H1 (cell line): ENCODE data around the gene SLC39A11. TPM values are rescaled to one million over a fixed set of nuclear protein-coding genes. Genes with fewer than 3 reads are reported as not detected.

ENCODE experiments used
- CTCF ChIA-PET: fragments of 300-600 bp; sonication (Branson Sonifier 250); formaldehyde crosslinking; loops from one replicate; lab custom pipeline; 2021; ENCODE audit not compliant: partially characterized antibody; lab: Charles Lee
- POLR2A ChIA-PET: fragments of 300-600 bp; sonication (Branson Sonifier 250); formaldehyde crosslinking; loops from one replicate; lab custom pipeline; 2021; ENCODE audit warnings: inconsistent platforms; ENCODE audit not compliant: partially characterized antibody; lab: Charles Lee
- DNase-seq, 2 experiments: peaks; one replicate each; pipeline versions ENCODE4 v3.0.0 to v3.0.0-alpha.2; 2010 to 2022; ENCODE audit warnings: low spot score in 2 of 2, low read depth in 1 of 2, mixed read lengths in 1 of 2
- FAIRE-seq: peaks from 2 replicates; lab custom pipeline; 2011; peaks lifted over from hg19 to GRCh38; lab: Jason Lieb, UNC
- H2AFZ ChIP-seq: 2 replicates; pipeline ENCODE4 v1.8.1; 2012; ENCODE audit warnings: low read length, inconsistent platforms
- H2AK5ac ChIP-seq: 2 replicates; pipeline ENCODE4 v1.6.1; 2013; ENCODE audit warnings: low read depth, low read length
- H2BK120ac ChIP-seq: replicated peaks from 2 replicates; pipeline ENCODE3; 2013; ENCODE audit warnings: low read depth, low read length, inconsistent platforms
- H2BK12ac ChIP-seq: 2 replicates; pipeline ENCODE4 v1.6.1; 2013; ENCODE audit warnings: low read depth, low read length
- H2BK15ac ChIP-seq: 2 replicates; pipeline ENCODE4 v1.6.1; 2013; ENCODE audit warnings: low read length
- H2BK20ac ChIP-seq: 2 replicates; pipeline ENCODE4 v1.6.1; 2013; ENCODE audit warnings: low read length
- H2BK5ac ChIP-seq: 2 replicates; pipeline ENCODE4 v1.6.1; 2013; ENCODE audit warnings: low read depth, low read length
- H3K14ac ChIP-seq: 2 replicates; pipeline ENCODE4 v1.6.1; 2013; ENCODE audit warnings: inconsistent platforms; ENCODE audit not compliant: insufficient read length
- H3K18ac ChIP-seq: 2 replicates; pipeline ENCODE4 v1.6.1; 2013; ENCODE audit warnings: low read length; ENCODE audit errors: extremely low read depth
- H3K23ac ChIP-seq: 2 replicates; pipeline ENCODE4 v1.6.1; 2013; ENCODE audit warnings: inconsistent platforms; ENCODE audit not compliant: insufficient read length
- H3K23me2 ChIP-seq: 2 replicates; pipeline ENCODE4 v1.6.1; 2013; ENCODE audit warnings: low read depth, low read length
- H3K27ac ChIP-seq: 2 replicates; pipeline ENCODE4 v1.6.1; 2011; ENCODE audit warnings: low read depth, low read length, inconsistent platforms
- H3K27me3 ChIP-seq, 4 experiments: replicated peaks in 1 of 4; 1 replicate in 1 of 4; 2 replicates in 3 of 4; pipeline versions ENCODE4 v1.6.1 to v1.8.1; 2011 to 2013; ENCODE audit warnings: low read length in 3 of 4, mild to moderate bottlenecking in 3 of 4, inconsistent platforms in 2 of 4, mixed read lengths in 2 of 4, moderate library complexity in 1 of 4; ENCODE audit not compliant: control insufficient read depth in 3 of 4, insufficient read depth in 3 of 4; ENCODE audit errors: extremely low read depth in 1 of 4
- H3K36me3 ChIP-seq, 4 experiments: 2 replicates each; pipeline versions ENCODE4 v1.6.1 to v1.8.1; 2011 to 2013; ENCODE audit warnings: mild to moderate bottlenecking in 4 of 4, low read length in 3 of 4, moderate library complexity in 2 of 4, control low read depth in 1 of 4, inconsistent platforms in 1 of 4; ENCODE audit not compliant: insufficient read depth in 4 of 4, control insufficient read depth in 2 of 4
- H3K4ac ChIP-seq: replicated peaks from 2 replicates; pipeline ENCODE3; 2013; ENCODE audit warnings: low read length, low read depth, mixed read lengths, inconsistent platforms; ENCODE audit not compliant: insufficient read length
- H3K4me1 ChIP-seq, 4 experiments: replicated peaks in 1 of 4; 1 replicate in 1 of 4; 2 replicates in 3 of 4; pipeline versions ENCODE4 v1.6.1 to v1.8.1; 2011 to 2013; ENCODE audit warnings: low read length in 3 of 4, inconsistent platforms in 2 of 4, mixed read lengths in 1 of 4; ENCODE audit not compliant: insufficient read depth in 4 of 4, control insufficient read depth in 3 of 4
- H3K4me2 ChIP-seq, 2 experiments: 2 replicates each; pipeline versions ENCODE4 v1.6.1 to v1.8.1; 2011 to 2013; ENCODE audit warnings: low read depth in 2 of 2, low read length in 2 of 2, control low read depth in 1 of 2, inconsistent platforms in 1 of 2, mild to moderate bottlenecking in 1 of 2; ENCODE audit not compliant: insufficient read depth in 1 of 2
- H3K4me3 ChIP-seq, 4 experiments: fragments of 200-600, 300-600 bp in 1 of 4; sonication (generic), shearing (Covaris generic), sonication (Bioruptor Twin) in 1 of 4; 2 replicates each; pipeline versions ENCODE4 v1.5.1 to v1.8.1; 2011 to 2016; ENCODE audit warnings: low read length in 4 of 4, low read depth in 3 of 4, control low read depth in 2 of 4, inconsistent platforms in 2 of 4, mild to moderate bottlenecking in 2 of 4, mixed read lengths in 1 of 4, moderate library complexity in 1 of 4; ENCODE audit not compliant: insufficient read depth in 2 of 4; ENCODE audit errors: extremely low read depth in 1 of 4
- H3K56ac ChIP-seq: replicated peaks from 2 replicates; pipeline ENCODE3; 2013; ENCODE audit warnings: low read depth, mild to moderate bottlenecking, mixed read lengths, low read length, inconsistent platforms; ENCODE audit not compliant: insufficient read length
- H3K79me1 ChIP-seq: 2 replicates; pipeline ENCODE4 v1.6.1; 2013; ENCODE audit warnings: low read depth, low read length, control low read depth
- H3K79me2 ChIP-seq, 2 experiments: 2 replicates each; pipeline versions ENCODE4 v1.6.1 to v1.8.1; 2012 to 2013; ENCODE audit warnings: low read length in 2 of 2, mild to moderate bottlenecking in 2 of 2, inconsistent platforms in 1 of 2; ENCODE audit not compliant: insufficient read depth in 2 of 2, control insufficient read depth in 1 of 2
- H3K9ac ChIP-seq, 4 experiments: replicated peaks in 1 of 4; 1 replicate in 1 of 4; 2 replicates in 3 of 4; pipeline versions ENCODE4 v1.6.1 to v1.8.1; 2011 to 2013; ENCODE audit warnings: low read depth in 3 of 4, low read length in 3 of 4, control low read depth in 2 of 4, mild to moderate bottlenecking in 2 of 4, moderate library complexity in 2 of 4, inconsistent platforms in 1 of 4; ENCODE audit errors: extremely low read depth in 1 of 4
- H3K9me3 ChIP-seq, 2 experiments: 2 replicates each; pipeline versions ENCODE4 v1.6.1 to v1.8.1; 2012 to 2013; ENCODE audit warnings: mild to moderate bottlenecking in 2 of 2, moderate library complexity in 2 of 2, control low read depth in 1 of 2, inconsistent platforms in 1 of 2, low read depth in 1 of 2, low read length in 1 of 2, mixed read lengths in 1 of 2; ENCODE audit not compliant: insufficient read depth in 2 of 2
- H4K20me1 ChIP-seq, 2 experiments: replicated peaks in 1 of 2; 2 replicates each; pipeline versions ENCODE3 to v1.8.1; 2011 to 2013; ENCODE audit warnings: inconsistent platforms in 2 of 2, low read length in 2 of 2, mild to moderate bottlenecking in 1 of 2; ENCODE audit not compliant: insufficient read depth in 2 of 2, control insufficient read depth in 1 of 2
- H4K5ac ChIP-seq: 2 replicates; pipeline ENCODE4 v1.6.1; 2013; ENCODE audit warnings: low read length, low read depth, mixed read lengths, inconsistent platforms; ENCODE audit not compliant: insufficient read length
- H4K8ac ChIP-seq: 2 replicates; pipeline ENCODE4 v1.8.0; 2013; ENCODE audit warnings: mild to moderate bottlenecking, moderate library complexity, low read length, inconsistent platforms; ENCODE audit not compliant: insufficient read depth; ENCODE audit errors: extremely low read depth
- H4K91ac ChIP-seq: replicated peaks from 2 replicates; pipeline ENCODE3; 2013; ENCODE audit warnings: low read length, mixed read lengths, inconsistent platforms; ENCODE audit not compliant: insufficient read length
- ATF3 ChIP-seq: IDR thresholded peaks from 2 replicates; pipeline ENCODE4 v1.6.1; 2011; ENCODE audit warnings: low read depth, mild to moderate bottlenecking, low read length; ENCODE audit not compliant: insufficient read depth
- KDM1A ChIP-seq: fragments of 200-600, 300-600 bp; sonication (generic); IDR thresholded peaks from 2 replicates; pipeline ENCODE4 v1.7.1; 2016; ENCODE audit warnings: mild to moderate bottlenecking, low read length, borderline replicate concordance
- WGBS, 2 experiments: shearing (Covaris generic) in 1 of 2; methylation state at CpG; one replicate each; pipeline versions ENCODE4 v1.1.6 to v1.1.7; 2013 to 2015; ENCODE audit warnings: low lambda C conversion rate in 2 of 2, mixed read lengths in 2 of 2, inconsistent platforms in 1 of 2, low coverage in 1 of 2, missing lambda C conversion rate in 1 of 2; ENCODE audit not compliant: insufficient replicate concordance in 2 of 2, insufficient coverage in 1 of 2, insufficient read length in 1 of 2; ENCODE audit errors: extremely low coverage in 1 of 2, missing lambda C conversion rate in 1 of 2; 5-methylcytosine and 5-hydroxymethylcytosine counted together
- polyA plus RNA-seq, 7 experiments: library from polyadenylated mRNA; depleted of rRNA in 3 of 7; stranded (reverse) in 5 of 7; unstranded in 2 of 7; fragments of >200 nt in 5 of 7; fragments of 200-250 nt in 2 of 7; gene quantifications; 1 replicate in 5 of 7; 2 replicates in 1 of 7; 4 replicates in 1 of 7; pipeline versions ENCODE4 v1.2.1 to v1.2.3, GENCODE V29; 2011 to 2013; ENCODE audit warnings: missing spikeins in 2 of 7, mixed read lengths in 2 of 7
- total RNA-seq: library from RNA; stranded (reverse); fragmentation: NEBNext Ultra II Directional; extraction: Animal tissue kit (Norgen Biotek cat#: 25700); gene quantifications from 2 replicates; pipeline ENCODE4 v1.2.1, GENCODE V29; 2021

SLC39A11 gene
- total and polyA plus RNA-seq, 2 of the 8 experiments (the other 6 are each of a cell fraction or from before 2014, with no cell fraction given) = 12.2 to 19.6 TPM

GRCh38 chr17:72603420-72604242 lies 488.9 kb downstream of the SLC39A11 start:
- H4K91ac ChIP-seq = no peak overlapping the region
- H2BK15ac ChIP-seq = peak overlapping the region; percentile 72; the same call in 1 of the 2 replicates
- H2BK5ac ChIP-seq = 0 out of 2 replicates have a peak overlapping the region, but pooled peaks have one; percentile 8
- no peak overlapping the region for H3K27ac ChIP-seq
- ChIA-PET POLR2A (interaction anchor here (0.7 to 2.5 kb wide), 5 partner anchors 7 to 23 kb away, joined by 3 to 25 read pairs (median 5); no protein-coding TSS in a partner anchor), CTCF (interaction anchor here (0.6 to 3.1 kb wide), 16 partner anchors 7 to 768 kb away, joined by 3 to 13 read pairs (median 4); no protein-coding TSS in a partner anchor)
- no peaks in the 10 kb centered on the region for H3K23me2 ChIP-seq
- H3K14ac ChIP-seq = no peak overlapping the region
- H3K4me2 ChIP-seq = peak overlapping the region; percentile 1 to 56; a peak in 3 of 4 replicates
- H4K20me1 ChIP-seq = no peaks in the 10 kb centered on the region
- no peak overlapping the region for H3K4ac ChIP-seq
- H3K9ac ChIP-seq = no peak overlapping the region
- TF ChIP-seq KDM1A = peak; percentile 86; the same call in 1 of the 2 replicates
- no peak for TF ChIP-seq ATF3
- H2BK12ac ChIP-seq = no peak overlapping the region
- H3K56ac ChIP-seq = no peak overlapping the region
- no peaks in the 10 kb centered on the region for H3K9me3 ChIP-seq
- no peak overlapping the region for H3K23ac ChIP-seq
- no peak overlapping the region for H4K8ac ChIP-seq
- no peak overlapping the region for H4K5ac ChIP-seq
- peaks cover 4 to 11% (median 7%) of the 10 kb centered on the region in 4 experiments; a peak in 5 of 7 replicates for H3K4me1 ChIP-seq
- no peak overlapping the region for H2BK120ac ChIP-seq
- no peaks in the 10 kb centered on the region for H3K36me3 ChIP-seq
- no peaks in the 10 kb centered on the region for H3K27me3 ChIP-seq
- DNase-seq = no peak
- H2BK20ac ChIP-seq = peak overlapping the region; percentile 8; the same call in 1 of the 2 replicates
- H3K79me1 ChIP-seq = no peaks in the 10 kb centered on the region
- FAIRE-seq = no peak
- H2AFZ ChIP-seq = peak overlapping the region; percentile 71; the same call in 1 of the 2 replicates
- no peak overlapping the region for H2AK5ac ChIP-seq
- no peaks in the 10 kb centered on the region for H3K79me2 ChIP-seq
- WGBS, 2 experiments = 90% methylated on average over 7 of the region's 7 CpGs; no CpG with 5 or more reads in 1 of the 2 experiments
- peak overlapping the region in 1 of 4 experiments; percentile 36; a peak in 1 of 8 replicates for H3K4me3 ChIP-seq
- H3K18ac ChIP-seq = peak overlapping the region; percentile 3; the same call in 1 of the 2 replicates
